HepG2 (cell line): ENCODE measurements around the gene METAP1. TPM values are rescaled to one million over a fixed set of nuclear protein-coding genes. Genes with fewer than 3 reads are reported as not detected.

Source experiments
- ATAC-seq: fragments of 200-7000 bp; cut with Tn5 transposase; 3 replicates; pipeline ENCODE4 v1.9.1; 2020; ENCODE audit warnings: mild to moderate bottlenecking, moderate library complexity
- BruUV-seq: library from RNA; stranded (reverse); fragments of 400-500 nt; replicated peaks from 2 replicates; lab custom pipeline; 2021; lab: Mats Ljungman, UMichigan
- CTCF ChIA-PET: fragments of 300-600 bp; formaldehyde crosslinking; extraction: SDS; loops from one replicate; lab custom pipeline; 2021; ENCODE audit warnings: low total read pairs, inconsistent platforms, low intra/inter-chr PET ratio; lab: Yijun Ruan, JAX
- POLR2A ChIA-PET: fragments of 350-600 bp; sonication (Branson Sonifier 250); formaldehyde crosslinking; loops from one replicate; lab custom pipeline; 2020; ENCODE audit warnings: antibody characterized with exemption, inconsistent platforms; lab: Yijun Ruan, JAX
- DNase-seq: peaks from one replicate; pipeline ENCODE4 v3.0.0-alpha.2; 2015; ENCODE audit warnings: low spot score
- FAIRE-seq: peaks from 3 replicates; lab custom pipeline; 2011; peaks lifted over from hg19 to GRCh38; lab: Jason Lieb, UNC
- H2AFZ ChIP-seq: one replicate; pipeline ENCODE4 v1.6.1; 2011; ENCODE audit warnings: low read length, inconsistent platforms
- H3K27ac ChIP-seq: fragments of 300-600 bp; 3 replicates; pipeline ENCODE4 v1.8.0; 2011; ENCODE audit warnings: mixed run types, mild to moderate bottlenecking, mixed read lengths, low read length, inconsistent platforms; ENCODE audit not compliant: insufficient read depth; ENCODE audit errors: extremely low read length
- H3K27me3 ChIP-seq, 2 experiments: fragments of 200-600 bp in 1 of 2; 2 replicates in 1 of 2; 3 replicates in 1 of 2; pipeline versions ENCODE4 v1.6.0 to v1.8.0; 2011; ENCODE audit warnings: low read length in 2 of 2, mild to moderate bottlenecking in 2 of 2, moderate library complexity in 2 of 2, inconsistent platforms in 1 of 2; ENCODE audit not compliant: insufficient read depth in 2 of 2, control insufficient read depth in 1 of 2
- H3K36me3 ChIP-seq, 2 experiments: fragments of 200-600 bp in 1 of 2; replicated peaks in 1 of 2; 2 replicates in 1 of 2; 3 replicates in 1 of 2; pipeline versions ENCODE4 v1.5.1 to v1.8.0; 2011; ENCODE audit warnings: low read length in 2 of 2, inconsistent platforms in 1 of 2; ENCODE audit not compliant: insufficient read depth in 2 of 2, control insufficient read depth in 1 of 2
- H3K4me1 ChIP-seq: 2 replicates; pipeline ENCODE4 v1.5.1; 2012; ENCODE audit warnings: low read length, inconsistent platforms; ENCODE audit not compliant: insufficient read depth
- H3K4me2 ChIP-seq: 2 replicates; pipeline ENCODE4 v1.6.0; 2011; ENCODE audit warnings: low read depth, low read length, inconsistent platforms
- H3K4me3 ChIP-seq, 3 experiments: fragments of 200-600 bp in 1 of 3; sonication (generic), shearing (Covaris generic) in 1 of 3; replicated peaks in 1 of 3; 2 replicates each; pipeline ENCODE4 v1.5.1; 2011 to 2016; ENCODE audit warnings: low read length in 3 of 3, inconsistent platforms in 2 of 3, low read depth in 2 of 3, mild to moderate bottlenecking in 2 of 3, control low read depth in 1 of 3, mixed read lengths in 1 of 3; ENCODE audit not compliant: insufficient read depth in 1 of 3
- H3K79me2 ChIP-seq: one replicate; pipeline ENCODE4 v1.6.1; 2011; ENCODE audit warnings: low read length, inconsistent platforms; ENCODE audit not compliant: insufficient read depth
- H3K9ac ChIP-seq: 2 replicates; pipeline ENCODE4 v1.6.0; 2011; ENCODE audit warnings: mild to moderate bottlenecking, low read depth, low read length, inconsistent platforms; ENCODE audit not compliant: insufficient read depth
- H3K9me3 ChIP-seq: 2 replicates; pipeline ENCODE4 v1.5.1; 2012; ENCODE audit warnings: mild to moderate bottlenecking, low read length
- H4K20me1 ChIP-seq: 2 replicates; pipeline ENCODE4 v1.6.0; 2011; ENCODE audit warnings: inconsistent platforms, mild to moderate bottlenecking, low read length, moderate library complexity; ENCODE audit not compliant: insufficient read depth
- MAFF ChIP-seq: IDR thresholded peaks from 2 replicates; pipeline ENCODE4 v1.6.1; 2011; ENCODE audit warnings: low read depth, low read length, improper control_type of control experiment
- MAFK ChIP-seq, 2 experiments: IDR thresholded peaks in 1 of 2; conservative IDR thresholded peaks in 1 of 2; 2 replicates each; pipeline ENCODE4 v1.6.1; 2011; ENCODE audit warnings: improper control_type of control experiment in 2 of 2, low read length in 2 of 2
- POLR2AphosphoS5 ChIP-seq: IDR thresholded peaks from 2 replicates; pipeline ENCODE4 v1.6.1; 2012; ENCODE audit warnings: low read depth, low read length
- RBFOX2 ChIP-seq: fragments of 200-400 bp; formaldehyde crosslinking; IDR thresholded peaks from 2 replicates; pipeline ENCODE4 v1.6.1; 2017; ENCODE audit warnings: low read depth, mild to moderate bottlenecking, low read length
- REST ChIP-seq, 2 experiments: IDR thresholded peaks; 2 replicates each; pipeline ENCODE4 v1.6.1; 2011 to 2012; ENCODE audit warnings: low read length in 2 of 2, borderline replicate concordance in 1 of 2, low read depth in 1 of 2, mild to moderate bottlenecking in 1 of 2, moderate library complexity in 1 of 2
- TBL1XR1 ChIP-seq: fragments of 150-350 bp; IDR thresholded peaks from 2 replicates; pipeline ENCODE4 v1.6.1; 2014; ENCODE audit warnings: borderline replicate concordance, low read length; ENCODE audit not compliant: partially characterized antibody
- ZFYVE20 ChIP-seq: sonication (generic); formaldehyde crosslinking; IDR thresholded peaks from 2 replicates; pipeline ENCODE4 v1.8.0; 2023; ENCODE audit warnings: low read depth, mild to moderate bottlenecking, moderate library complexity, missing genetic modification reagents, borderline replicate concordance
- WGBS: methylation state at CpG from one replicate; pipeline ENCODE4 v1.1.6; 2017; ENCODE audit warnings: low lambda C conversion rate; 5-methylcytosine and 5-hydroxymethylcytosine counted together
- in situ Hi-C: cut with HindIII; loops from 2 replicates; pipeline ENCODE4 v1.10.0; 2017; ENCODE audit warnings: low pct_unique_long_range_greater_than_20kb; ENCODE audit not compliant: extremely low pct_ligation_motif_present
- intact Hi-C: fragments of 100-400 bp; cut with micrococcal nuclease; formaldehyde crosslinking; loops from one replicate; pipeline ENCODE4 v1.10.0; 2022; ENCODE audit not compliant: unreplicated experiment
- polyA plus RNA-seq, 8 experiments: library from polyadenylated mRNA; depleted of rRNA in 3 of 8; stranded (reverse) in 7 of 8; unstranded in 1 of 8; fragments of >200 nt; fragmentation: Illumina TruSeq in 4 of 8; extraction: Trizol in 4 of 8; gene quantifications; 2 replicates each; pipeline versions ENCODE4 v1.2.1 to v1.2.3, GENCODE V29; 2011 to 2016; ENCODE audit warnings: low read depth in 4 of 8, missing spikeins in 1 of 8, mixed read lengths in 1 of 8; ENCODE audit not compliant: insufficient read depth in 1 of 8
- total RNA-seq, 5 experiments: library from RNA; depleted of rRNA; stranded (reverse); fragments of >200 nt; fragmentation: Illumina TruSeq; extraction: Trizol; gene quantifications; 2 replicates each; pipeline ENCODE4 v1.2.3, GENCODE V29; 2016; ENCODE audit warnings: low read depth in 1 of 5

The METAP1 gene
- total and polyA plus RNA-seq, 2 of the 13 experiments (the other 11 are each of a cell fraction or from before 2014, with no cell fraction given) = 44.9 to 53.5 TPM

- 0 out of 2 replicates have a peak, but pooled peaks have one; percentile 11 for TF ChIP-seq POLR2AphosphoS5
- peak; percentile 69 for TF ChIP-seq MAFF
- TF ChIP-seq MAFK (conservative IDR thresholded peaks at IDR 0.05 in 1 of 2, IDR thresholded peaks at IDR 0.05 in 1 of 2; ENCODE audit: low read length in 2 of 2) = peak; percentile 65 to 86
- no peak for TF ChIP-seq REST (IDR thresholded peaks at IDR 0.05; ENCODE audit: borderline replicate concordance in 1 of 2, low read depth in 1 of 2, low read length in 2 of 2)
- no peak for TF ChIP-seq TBL1XR1
- TF ChIP-seq RBFOX2 = peak; percentile 35; the same call in 1 of the 2 replicates
- no peak for TF ChIP-seq ZFYVE20 (CRISPR knock-in tag)
- BruUV-seq = no TSS peak
- Histone ChIP-seq H3K27ac (no peak overlapping the region), H2AFZ (no peak overlapping the region), H3K27me3 (no peaks in the 10 kb centered on the region), H3K79me2 (peaks cover 27% of the 10 kb centered on the region), H3K9me3 (no peaks in the 10 kb centered on the region), H3K4me1 (peaks cover 69% of the 10 kb centered on the region), H3K9ac (no peak overlapping the region), H3K4me2 (no peak overlapping the region), H3K4me3 (no peak overlapping the region), H4K20me1 (peaks cover 8% of the 10 kb centered on the region; the same call in 1 of the 2 replicates), H3K36me3 (peaks cover 22 to 87% of the 10 kb centered on the region in 2 experiments)
- intact Hi-C loops (loop anchor here (5.0 kb wide), 1 partner anchor 808 kb away; no protein-coding TSS in a partner anchor), in situ Hi-C loops (no loop called here)
- ChIA-PET CTCF (no interaction called here), POLR2A (interaction anchor here (0.9 to 1.7 kb wide), 5 partner anchors 9 to 325 kb away, joined by 3 to 6 read pairs (median 4); partner anchors contain the start of genes ADH4, ADH5 and METAP1)
- FAIRE-seq (no peak), ATAC-seq (no peak), DNase-seq (no peak)
- WGBS = 95% methylated on average over 5 of the region's 5 CpGs
Observed at GRCh38 chr4:99078931-99079624, 83.6 kb downstream of the METAP1 start.
